Measurements from ENCODE around the gene SSBP3. TPM values are rescaled to one million over a fixed set of nuclear protein-coding genes. Genes with fewer than 3 reads are reported as not detected.

The SSBP3 gene
- total and polyA plus RNA-seq, 9 of the 15 experiments (the other 6 are each of a cell fraction or from before 2014, with no cell fraction given): 8.7 to 108 (median 33.8) TPM

DNA sequence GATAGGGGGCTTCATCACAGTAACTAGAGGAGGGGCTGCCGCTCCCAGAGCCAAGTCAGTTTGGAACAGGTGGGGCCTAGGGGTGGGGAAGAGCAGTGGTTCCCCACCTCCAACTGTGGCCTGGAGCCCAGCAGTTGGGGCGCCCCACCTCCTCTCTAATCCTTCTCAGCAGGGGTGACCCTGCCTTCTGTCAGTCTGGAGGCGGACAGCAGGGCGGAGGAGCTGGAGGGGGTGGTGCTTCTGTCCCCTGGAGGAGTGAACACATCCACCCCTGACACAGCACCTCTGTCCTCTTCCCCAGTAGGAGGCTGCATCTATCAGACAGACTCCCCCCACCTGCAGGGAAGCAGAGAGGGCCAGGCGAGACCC lies 132.4 kb downstream of the SSBP3 start (continued):
- TF ChIP-seq, protein P1, sequence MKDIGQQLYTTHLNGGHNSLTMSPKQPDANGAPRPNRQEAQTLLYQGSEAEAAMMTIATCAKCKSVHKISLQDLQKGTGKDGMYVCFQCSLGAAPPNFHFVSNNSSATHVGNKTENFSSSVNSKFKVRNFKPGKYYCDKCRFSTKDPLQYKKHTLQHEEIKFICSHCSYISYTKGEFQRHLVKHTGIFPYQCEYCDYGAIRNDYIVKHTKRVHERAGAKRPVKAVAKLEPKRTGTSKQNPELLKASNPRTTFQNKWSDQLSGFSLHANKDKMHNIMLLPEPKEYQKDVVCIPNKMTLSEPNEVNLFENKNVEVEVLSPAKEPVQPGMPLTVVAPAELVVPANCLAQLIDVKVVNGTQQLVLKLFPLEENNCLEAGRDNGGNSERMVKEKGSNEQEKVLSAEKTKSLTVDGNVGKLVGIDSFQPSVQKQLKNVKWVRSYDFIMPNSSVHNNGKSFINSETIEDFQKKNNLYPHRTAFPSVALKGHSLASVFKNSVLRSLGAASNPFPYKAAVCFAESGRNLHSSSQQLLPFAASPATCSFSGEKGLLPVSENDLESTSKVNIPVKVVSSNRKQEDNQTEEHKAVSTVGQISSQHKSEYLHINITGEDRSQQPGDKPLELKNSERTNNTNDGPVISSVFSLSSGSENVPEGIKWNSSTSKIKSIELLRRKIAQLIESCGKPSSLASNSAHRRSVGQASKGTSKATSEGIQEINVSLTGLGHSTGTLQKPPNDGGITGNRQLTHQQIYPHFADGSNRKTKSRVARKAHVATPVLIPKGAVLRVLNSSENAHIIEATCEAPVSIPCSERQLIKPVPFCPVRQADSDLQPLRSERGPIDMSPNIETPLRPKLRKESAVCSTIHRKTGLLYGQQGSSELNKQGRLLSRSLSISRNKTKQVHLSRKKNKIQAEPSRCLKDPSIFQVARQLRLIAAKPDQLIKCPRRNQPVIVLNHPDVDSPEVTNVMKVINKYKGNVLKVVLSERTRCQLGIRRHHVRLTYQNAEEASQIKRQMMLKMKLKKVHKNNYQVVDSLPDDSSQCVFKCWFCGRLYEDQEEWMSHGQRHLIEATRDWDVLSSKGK (CRISPR knock-in tag; IDR thresholded peaks at IDR 0.05): no peak
- TF ChIP-seq, protein P2, sequence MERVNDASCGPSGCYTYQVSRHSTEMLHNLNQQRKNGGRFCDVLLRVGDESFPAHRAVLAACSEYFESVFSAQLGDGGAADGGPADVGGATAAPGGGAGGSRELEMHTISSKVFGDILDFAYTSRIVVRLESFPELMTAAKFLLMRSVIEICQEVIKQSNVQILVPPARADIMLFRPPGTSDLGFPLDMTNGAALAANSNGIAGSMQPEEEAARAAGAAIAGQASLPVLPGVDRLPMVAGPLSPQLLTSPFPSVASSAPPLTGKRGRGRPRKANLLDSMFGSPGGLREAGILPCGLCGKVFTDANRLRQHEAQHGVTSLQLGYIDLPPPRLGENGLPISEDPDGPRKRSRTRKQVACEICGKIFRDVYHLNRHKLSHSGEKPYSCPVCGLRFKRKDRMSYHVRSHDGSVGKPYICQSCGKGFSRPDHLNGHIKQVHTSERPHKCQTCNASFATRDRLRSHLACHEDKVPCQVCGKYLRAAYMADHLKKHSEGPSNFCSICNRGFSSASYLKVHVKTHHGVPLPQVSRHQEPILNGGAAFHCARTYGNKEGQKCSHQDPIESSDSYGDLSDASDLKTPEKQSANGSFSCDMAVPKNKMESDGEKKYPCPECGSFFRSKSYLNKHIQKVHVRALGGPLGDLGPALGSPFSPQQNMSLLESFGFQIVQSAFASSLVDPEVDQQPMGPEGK (CRISPR knock-in tag; IDR thresholded peaks at IDR 0.05; ENCODE audit: borderline replicate concordance): no peak
- TF ChIP-seq NFE2L1 (tag; IDR thresholded peaks at IDR 0.05; ENCODE audit: borderline replicate concordance, low read depth): no peak
- no peak for TF ChIP-seq ZNF695 (CRISPR knock-in tag; IDR thresholded peaks at IDR 0.05)
- TF ChIP-seq, protein P3, sequence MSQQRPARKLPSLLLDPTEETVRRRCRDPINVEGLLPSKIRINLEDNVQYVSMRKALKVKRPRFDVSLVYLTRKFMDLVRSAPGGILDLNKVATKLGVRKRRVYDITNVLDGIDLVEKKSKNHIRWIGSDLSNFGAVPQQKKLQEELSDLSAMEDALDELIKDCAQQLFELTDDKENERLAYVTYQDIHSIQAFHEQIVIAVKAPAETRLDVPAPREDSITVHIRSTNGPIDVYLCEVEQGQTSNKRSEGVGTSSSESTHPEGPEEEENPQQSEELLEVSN (IDR thresholded peaks at IDR 0.05; ENCODE audit: borderline replicate concordance in 1 of 2, extremely low read depth in 1 of 2, insufficient read depth in 1 of 2, insufficient read length in 1 of 2, low read depth in 1 of 2, low read length in 1 of 2, poor library complexity in 1 of 2, severe bottlenecking in 1 of 2): no peak
- peak; percentile 60 for TF ChIP-seq C11orf30 (IDR thresholded peaks at IDR 0.05; ENCODE audit: low read depth)
- TF ChIP-seq HMG20A (CRISPR knock-in tag; conservative IDR thresholded peaks at IDR 0.05): no peak
- no peak for TF ChIP-seq TEAD2 (tag; IDR thresholded peaks at IDR 0.05)
- TF ChIP-seq, protein P4, sequence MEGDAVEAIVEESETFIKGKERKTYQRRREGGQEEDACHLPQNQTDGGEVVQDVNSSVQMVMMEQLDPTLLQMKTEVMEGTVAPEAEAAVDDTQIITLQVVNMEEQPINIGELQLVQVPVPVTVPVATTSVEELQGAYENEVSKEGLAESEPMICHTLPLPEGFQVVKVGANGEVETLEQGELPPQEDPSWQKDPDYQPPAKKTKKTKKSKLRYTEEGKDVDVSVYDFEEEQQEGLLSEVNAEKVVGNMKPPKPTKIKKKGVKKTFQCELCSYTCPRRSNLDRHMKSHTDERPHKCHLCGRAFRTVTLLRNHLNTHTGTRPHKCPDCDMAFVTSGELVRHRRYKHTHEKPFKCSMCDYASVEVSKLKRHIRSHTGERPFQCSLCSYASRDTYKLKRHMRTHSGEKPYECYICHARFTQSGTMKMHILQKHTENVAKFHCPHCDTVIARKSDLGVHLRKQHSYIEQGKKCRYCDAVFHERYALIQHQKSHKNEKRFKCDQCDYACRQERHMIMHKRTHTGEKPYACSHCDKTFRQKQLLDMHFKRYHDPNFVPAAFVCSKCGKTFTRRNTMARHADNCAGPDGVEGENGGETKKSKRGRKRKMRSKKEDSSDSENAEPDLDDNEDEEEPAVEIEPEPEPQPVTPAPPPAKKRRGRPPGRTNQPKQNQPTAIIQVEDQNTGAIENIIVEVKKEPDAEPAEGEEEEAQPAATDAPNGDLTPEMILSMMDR (IDR thresholded peaks at IDR 0.05 in 2 of 3, conservative IDR thresholded peaks at IDR 0.05 in 1 of 3; ENCODE audit: insufficient read depth in 2 of 3, low read depth in 1 of 3, low read length in 3 of 3): 0 out of 6 replicates have a peak, but pooled peaks of 1 of the 3 experiments have one; percentile 14
- no peak for TF ChIP-seq POU5F1 (IDR thresholded peaks at IDR 0.05; ENCODE audit: borderline replicate concordance, low read depth, low read length, partially characterized antibody)
- peak in 2 of 3 experiments; percentile 8 to 19 for TF ChIP-seq YY1 (IDR thresholded peaks at IDR 0.05; ENCODE audit: borderline replicate concordance in 1 of 3, control insufficient read depth in 1 of 3, extremely low read depth in 1 of 3, insufficient read depth in 3 of 3, insufficient read length in 1 of 3, insufficient replicate concordance in 2 of 3, low read depth in 1 of 3, low read length in 2 of 3)
- no peak for TF ChIP-seq FOXA3 (CRISPR knock-in tag; conservative IDR thresholded peaks at IDR 0.05 in 1 of 2, IDR thresholded peaks at IDR 0.05 in 1 of 2)
- TF ChIP-seq, protein P5, sequence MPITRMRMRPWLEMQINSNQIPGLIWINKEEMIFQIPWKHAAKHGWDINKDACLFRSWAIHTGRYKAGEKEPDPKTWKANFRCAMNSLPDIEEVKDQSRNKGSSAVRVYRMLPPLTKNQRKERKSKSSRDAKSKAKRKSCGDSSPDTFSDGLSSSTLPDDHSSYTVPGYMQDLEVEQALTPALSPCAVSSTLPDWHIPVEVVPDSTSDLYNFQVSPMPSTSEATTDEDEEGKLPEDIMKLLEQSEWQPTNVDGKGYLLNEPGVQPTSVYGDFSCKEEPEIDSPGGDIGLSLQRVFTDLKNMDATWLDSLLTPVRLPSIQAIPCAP (CRISPR knock-in tag; IDR thresholded peaks at IDR 0.05; ENCODE audit: borderline replicate concordance): no peak
- TF ChIP-seq, protein P6, sequence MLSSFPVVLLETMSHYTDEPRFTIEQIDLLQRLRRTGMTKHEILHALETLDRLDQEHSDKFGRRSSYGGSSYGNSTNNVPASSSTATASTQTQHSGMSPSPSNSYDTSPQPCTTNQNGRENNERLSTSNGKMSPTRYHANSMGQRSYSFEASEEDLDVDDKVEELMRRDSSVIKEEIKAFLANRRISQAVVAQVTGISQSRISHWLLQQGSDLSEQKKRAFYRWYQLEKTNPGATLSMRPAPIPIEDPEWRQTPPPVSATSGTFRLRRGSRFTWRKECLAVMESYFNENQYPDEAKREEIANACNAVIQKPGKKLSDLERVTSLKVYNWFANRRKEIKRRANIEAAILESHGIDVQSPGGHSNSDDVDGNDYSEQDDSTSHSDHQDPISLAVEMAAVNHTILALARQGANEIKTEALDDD (IDR thresholded peaks at IDR 0.05): no peak
